ENCODE results near the gene MBD6. TPM values are rescaled to one million over a fixed set of nuclear protein-coding genes. Genes with fewer than 3 reads are reported as not detected.

The MBD6 gene
- total RNA-seq, 6 donors from 2014 or later = 25.1 to 184 (median 94.7) TPM

DNA sequence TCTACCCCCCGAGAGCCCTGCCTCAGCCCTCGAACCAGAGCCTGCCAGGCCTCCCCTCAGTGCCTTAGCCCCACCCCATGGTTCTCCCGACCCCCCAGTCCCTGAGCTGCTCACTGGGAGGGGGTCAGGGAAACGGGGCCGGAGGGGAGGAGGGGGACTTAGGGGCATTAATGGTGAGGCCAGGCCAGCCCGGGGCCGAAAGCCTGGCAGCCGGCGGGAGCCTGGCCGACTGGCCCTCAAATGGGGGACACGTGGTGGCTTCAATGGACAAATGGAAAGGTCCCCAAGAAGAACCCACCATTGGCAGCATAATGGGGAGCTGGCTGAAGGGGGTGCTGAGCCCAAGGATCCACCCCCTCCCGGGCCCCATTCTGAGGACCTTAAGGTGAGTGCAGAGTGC lies 5.6 kb downstream of the MBD6 start:
- DNase-seq = no peak
- H3K36me3 ChIP-seq = peaks cover 68 to 93% (median 86%) of the 10 kb centered on the region in 4 donors
- no peaks in the 10 kb centered on the region for H3K27me3 ChIP-seq
- no peak overlapping the region for H3K27ac ChIP-seq
- H3K4me1 ChIP-seq = peaks cover 19 to 31% (median 21%) of the 10 kb centered on the region in 4 donors
- TF ChIP-seq POLR2AphosphoS5 (IDR thresholded peaks at IDR 0.05) = no peak
- TF ChIP-seq EP300 (IDR thresholded peaks at IDR 0.05) = no peak
- TF ChIP-seq, protein P1, sequence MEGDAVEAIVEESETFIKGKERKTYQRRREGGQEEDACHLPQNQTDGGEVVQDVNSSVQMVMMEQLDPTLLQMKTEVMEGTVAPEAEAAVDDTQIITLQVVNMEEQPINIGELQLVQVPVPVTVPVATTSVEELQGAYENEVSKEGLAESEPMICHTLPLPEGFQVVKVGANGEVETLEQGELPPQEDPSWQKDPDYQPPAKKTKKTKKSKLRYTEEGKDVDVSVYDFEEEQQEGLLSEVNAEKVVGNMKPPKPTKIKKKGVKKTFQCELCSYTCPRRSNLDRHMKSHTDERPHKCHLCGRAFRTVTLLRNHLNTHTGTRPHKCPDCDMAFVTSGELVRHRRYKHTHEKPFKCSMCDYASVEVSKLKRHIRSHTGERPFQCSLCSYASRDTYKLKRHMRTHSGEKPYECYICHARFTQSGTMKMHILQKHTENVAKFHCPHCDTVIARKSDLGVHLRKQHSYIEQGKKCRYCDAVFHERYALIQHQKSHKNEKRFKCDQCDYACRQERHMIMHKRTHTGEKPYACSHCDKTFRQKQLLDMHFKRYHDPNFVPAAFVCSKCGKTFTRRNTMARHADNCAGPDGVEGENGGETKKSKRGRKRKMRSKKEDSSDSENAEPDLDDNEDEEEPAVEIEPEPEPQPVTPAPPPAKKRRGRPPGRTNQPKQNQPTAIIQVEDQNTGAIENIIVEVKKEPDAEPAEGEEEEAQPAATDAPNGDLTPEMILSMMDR (IDR thresholded peaks at IDR 0.05) = no peak
- TF ChIP-seq POLR2A (IDR thresholded peaks at IDR 0.05) = no peak
- no peak overlapping the region for H3K4me3 ChIP-seq
- 86 to 88% methylated on average over 12 of the region's 12 CpGs for WGBS, 2 donors
- no peaks in the 10 kb centered on the region for H3K9me3 ChIP-seq
- no peak for ATAC-seq (ENCODE audit: low FRiP score in 2 of 2)

DNA sequence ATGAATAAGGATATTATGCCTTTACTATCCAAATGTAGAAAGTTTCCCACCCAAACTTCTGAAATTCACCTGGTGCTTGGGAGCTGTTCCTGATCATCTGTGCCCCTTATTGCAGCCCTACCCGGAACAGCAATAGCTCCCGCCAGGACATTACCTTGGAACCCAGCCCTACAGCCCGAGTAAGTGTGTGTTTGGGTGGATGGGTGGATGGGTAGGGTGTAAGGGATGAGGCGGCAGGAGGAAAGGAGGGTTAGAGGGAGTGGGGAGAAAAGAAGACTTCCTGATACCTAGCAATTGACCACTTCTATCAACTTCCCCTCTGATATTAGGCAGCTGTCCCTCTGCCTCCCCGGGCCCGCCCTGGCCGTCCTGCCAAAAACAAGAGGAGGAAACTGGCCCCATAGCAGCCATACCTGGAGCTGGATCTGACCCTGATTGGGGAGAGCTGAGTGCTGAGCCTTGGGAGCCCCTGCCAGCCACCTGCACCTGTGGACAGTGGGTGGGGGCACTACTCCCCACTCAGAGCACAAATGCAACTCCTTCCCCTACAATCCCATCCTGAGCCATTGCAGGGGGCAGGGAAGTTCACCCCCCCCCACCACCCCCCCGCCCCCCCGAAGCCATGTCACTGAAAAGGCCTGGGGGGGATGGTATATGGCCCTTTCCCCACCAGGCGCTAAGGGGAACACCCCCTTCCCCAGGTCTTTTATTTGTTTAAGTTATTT lies 6.4 kb downstream of the MBD6 start:
- TF ChIP-seq EP300 (IDR thresholded peaks at IDR 0.05) = no peak
- no peak for TF ChIP-seq POLR2AphosphoS5 (IDR thresholded peaks at IDR 0.05)
- no peak for TF ChIP-seq POLR2A (IDR thresholded peaks at IDR 0.05)
- TF ChIP-seq, protein P1 (IDR thresholded peaks at IDR 0.05) = no peak
- no peaks in the 10 kb centered on the region for H3K9me3 ChIP-seq
- H3K4me3 ChIP-seq = no peak overlapping the region
- peaks cover 68 to 100% (median 93%) of the 10 kb centered on the region in 4 donors for H3K36me3 ChIP-seq
- peaks cover 12 to 23% (median 14%) of the 10 kb centered on the region in 4 donors for H3K4me1 ChIP-seq
- H3K27ac ChIP-seq = peak overlapping the region in 2 of 4 donors; percentile 4 to 35
- ATAC-seq (ENCODE audit: low FRiP score in 2 of 2) (no peak), DNase-seq (no peak)
- 77 to 80% methylated on average over 9 to 10 of the region's 10 CpGs for WGBS, 2 donors
- no peaks in the 10 kb centered on the region for H3K27me3 ChIP-seq

- Histone ChIP-seq H3K4me3 (no peak overlapping the region), H3K9me3 (no peaks in the 10 kb centered on the region), H3K27me3 (no peaks in the 10 kb centered on the region), H3K36me3 (peaks cover 77 to 100% (median 98%) of the 10 kb centered on the region in 4 donors), H3K4me1 (peaks cover 4 to 15% (median 6%) of the 10 kb centered on the region in 4 donors), H3K27ac (no peak overlapping the region)
- ATAC-seq (ENCODE audit: low FRiP score in 2 of 2) (no peak), DNase-seq (no peak)
- TF ChIP-seq POLR2AphosphoS5 (IDR thresholded peaks at IDR 0.05) = no peak
- TF ChIP-seq, protein P1 (IDR thresholded peaks at IDR 0.05) = no peak
- no peak for TF ChIP-seq EP300 (IDR thresholded peaks at IDR 0.05)
- no peak for TF ChIP-seq POLR2A (IDR thresholded peaks at IDR 0.05)
- WGBS, 2 donors = 63 to 68% methylated on average over 6 of the region's 6 CpGs
These were observed 7.2 kb downstream of the MBD6 start for GRCh38 chr12:57529831-57530230.

DNA sequence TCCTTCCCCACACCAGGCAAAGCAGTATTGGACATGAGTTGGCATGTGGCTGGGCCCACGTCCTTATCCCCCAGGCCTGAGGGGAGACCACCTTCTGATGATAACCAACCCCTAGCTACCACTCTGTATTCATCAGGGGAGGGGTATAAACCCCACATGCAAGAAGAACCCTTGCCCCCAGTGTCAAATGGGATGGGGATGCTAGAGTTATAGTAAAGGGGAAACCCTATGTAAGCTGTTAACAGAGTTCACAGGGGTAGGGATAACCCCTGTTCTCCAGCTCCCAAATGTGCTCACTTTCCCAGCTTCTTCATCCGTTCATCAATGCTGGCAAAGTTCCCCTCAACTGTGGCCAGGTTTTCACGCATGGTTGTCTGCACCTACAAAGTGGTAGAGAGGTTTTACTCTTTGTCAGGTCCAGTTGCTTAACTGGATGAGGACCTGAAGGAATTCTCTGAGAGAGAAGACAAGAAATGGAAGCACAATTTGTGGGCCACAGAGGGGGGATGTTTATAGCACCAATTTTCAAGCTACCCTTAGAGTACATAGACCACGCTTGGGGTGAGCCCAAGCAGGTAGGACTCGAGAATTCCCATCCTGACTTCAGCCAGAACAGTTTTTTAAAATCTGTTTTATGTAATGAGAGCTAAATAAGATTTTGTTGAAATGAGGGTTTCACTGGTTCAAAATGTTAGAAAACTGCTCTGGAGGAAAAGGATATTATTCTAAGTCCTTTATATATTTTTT lies 7.9 kb downstream of the MBD6 start:
- DNase-seq (no peak), ATAC-seq (ENCODE audit: low FRiP score in 2 of 2) (no peak)

DNA sequence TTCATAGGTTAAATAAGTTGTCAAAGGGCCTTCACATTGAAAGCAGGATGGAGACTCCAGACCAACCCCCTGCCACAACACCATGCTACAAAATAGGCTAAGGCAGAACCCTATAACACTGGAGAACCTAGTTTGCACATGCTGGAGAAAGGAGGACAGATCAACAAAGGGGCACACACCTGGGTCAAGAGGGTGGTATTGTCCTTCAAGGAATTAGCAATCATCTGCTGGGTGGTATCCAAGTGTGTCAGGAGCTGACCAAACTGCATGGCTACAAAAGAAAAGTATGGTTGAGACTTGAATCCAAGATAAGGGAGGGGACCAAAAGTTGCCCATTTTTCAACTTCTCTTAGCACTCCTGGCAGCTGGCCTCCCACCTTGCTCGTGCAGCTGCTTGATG lies 9.2 kb downstream of the MBD6 start:
- Histone ChIP-seq H3K9me3 (no peaks in the 10 kb centered on the region), H3K36me3 (peaks cover 63 to 90% (median 82%) of the 10 kb centered on the region in 4 donors), H3K27ac (no peak overlapping the region), H3K4me1 (peaks cover 0 to 5% (median 0%) of the 10 kb centered on the region in 4 donors), H3K4me3 (no peak overlapping the region), H3K27me3 (no peaks in the 10 kb centered on the region)
- no peak for TF ChIP-seq EP300 (IDR thresholded peaks at IDR 0.05)
- TF ChIP-seq, protein P1 (IDR thresholded peaks at IDR 0.05) = no peak
- TF ChIP-seq POLR2A (IDR thresholded peaks at IDR 0.05) = no peak
- TF ChIP-seq POLR2AphosphoS5 (IDR thresholded peaks at IDR 0.05) = no peak
- DNase-seq (no peak), ATAC-seq (ENCODE audit: low FRiP score in 2 of 2) (no peak)
- 88% methylated on average over 1 of the region's 1 CpG; no CpG with 5 or more reads in 1 of the 2 donors for WGBS, 2 donors

More for the DNA sequence above, 7.9 kb downstream of the MBD6 start:
- TF ChIP-seq POLR2AphosphoS5 (IDR thresholded peaks at IDR 0.05) = no peak
- peak in 1 of 4 donors; percentile 11 for TF ChIP-seq POLR2A (IDR thresholded peaks at IDR 0.05)
- H3K4me1 ChIP-seq = peaks cover 0 to 7% (median 1%) of the 10 kb centered on the region in 4 donors
- no peak overlapping the region for H3K4me3 ChIP-seq
- no peaks in the 10 kb centered on the region for H3K9me3 ChIP-seq
- peaks cover 71 to 100% (median 95%) of the 10 kb centered on the region in 4 donors for H3K36me3 ChIP-seq
- WGBS, 2 donors = 84 to 90% methylated on average over 5 of the region's 5 CpGs
- H3K27me3 ChIP-seq = no peaks in the 10 kb centered on the region
- H3K27ac ChIP-seq = no peak overlapping the region

Measured in upper lobe of left lung (tissue), 6 donors.